K562 (cell line): ENCODE data around the gene ZBTB25. TPM values are rescaled to one million over a fixed set of nuclear protein-coding genes. Genes with fewer than 3 reads are reported as not detected.

Experiments
- ATAC-seq: fragments of 200-7000 bp; cut with Tn5 transposase; 3 replicates; pipeline ENCODE4 v1.9.1; 2020; ENCODE audit warnings: moderate library complexity
- BruUV-seq: library from RNA; stranded (reverse); fragments of 400-500 nt; replicated peaks from 2 replicates; lab custom pipeline; 2021; lab: Mats Ljungman, UMichigan
- CTCF ChIA-PET: fragments of 300-600 bp; formaldehyde crosslinking; extraction: SDS; loops from one replicate; lab custom pipeline; 2021; ENCODE audit warnings: low intra/inter-chr PET ratio; lab: Yijun Ruan, JAX
- POLR2A ChIA-PET: fragments of 300-600, 350-650 bp; sonication (Branson Sonifier 250); formaldehyde crosslinking; extraction: SDS; loops from one replicate; lab custom pipeline; 2021; ENCODE audit warnings: antibody characterized with exemption, inconsistent platforms; lab: Yijun Ruan, JAX
- DNase-seq, 4 experiments: peaks; one replicate each; pipeline versions ENCODE4 v3.0.0 to v3.0.0-alpha.2; 2011 to 2018; ENCODE audit warnings: low spot score in 3 of 4, mixed read lengths in 3 of 4; ENCODE audit errors: extremely low read depth in 1 of 4
- FAIRE-seq: peaks from 2 replicates; lab custom pipeline; 2011; peaks lifted over from hg19 to GRCh38; lab: Jason Lieb, UNC
- H2AFZ ChIP-seq: 2 replicates; pipeline ENCODE4 v1.6.0; 2011; ENCODE audit warnings: low read depth, low read length, control low read depth, inconsistent platforms
- H3K27ac ChIP-seq: fragments of 200-600 bp; 3 replicates; pipeline ENCODE4 v1.8.0; 2011; ENCODE audit warnings: low read depth, mild to moderate bottlenecking, control low read depth, inconsistent platforms, low read length, moderate library complexity, mixed read lengths; ENCODE audit errors: extremely low read depth
- H3K27me3 ChIP-seq, 2 experiments: fragments of 300-600 bp in 1 of 2; 2 replicates in 1 of 2; 3 replicates in 1 of 2; pipeline versions ENCODE4 v1.6.0 to v1.8.0; 2011; ENCODE audit warnings: inconsistent platforms in 2 of 2, low read length in 2 of 2, mild to moderate bottlenecking in 1 of 2, mixed read lengths in 1 of 2, moderate library complexity in 1 of 2; ENCODE audit not compliant: control insufficient read depth in 2 of 2, insufficient read depth in 2 of 2
- H3K36me3 ChIP-seq: fragments of 300-600 bp; 3 replicates; pipeline ENCODE4 v1.8.0; 2011; ENCODE audit warnings: mild to moderate bottlenecking, low read length, inconsistent platforms; ENCODE audit not compliant: control insufficient read depth, insufficient read depth
- H3K4me1 ChIP-seq, 2 experiments: fragments of 200-600 bp in 1 of 2; replicated peaks in 1 of 2; 2 replicates in 1 of 2; 3 replicates in 1 of 2; pipeline versions ENCODE4 v1.5.1 to v1.8.0; 2011; ENCODE audit warnings: inconsistent platforms in 2 of 2, low read length in 2 of 2, mild to moderate bottlenecking in 1 of 2, mixed read lengths in 1 of 2, moderate library complexity in 1 of 2; ENCODE audit not compliant: control insufficient read depth in 2 of 2, insufficient read depth in 2 of 2
- H3K4me2 ChIP-seq: 2 replicates; pipeline ENCODE4 v1.6.1; 2011; ENCODE audit warnings: low read length, control low read depth, inconsistent platforms, mixed read lengths; ENCODE audit not compliant: insufficient read depth
- H3K4me3 ChIP-seq: fragments of 200-600 bp; sonication (generic), shearing (Covaris generic); 2 replicates; pipeline ENCODE4 v1.5.1; 2016; ENCODE audit warnings: control low read depth, inconsistent platforms
- H3K79me2 ChIP-seq: fragments of 200-600 bp; 3 replicates; pipeline ENCODE4 v1.8.0; 2011; ENCODE audit warnings: low read length, inconsistent platforms; ENCODE audit not compliant: control insufficient read depth, insufficient read depth
- H3K9ac ChIP-seq, 2 experiments: 2 replicates each; pipeline versions ENCODE4 v1.6.0 to v1.6.1; 2011; ENCODE audit warnings: low read depth in 2 of 2, low read length in 2 of 2, control low read depth in 1 of 2, inconsistent platforms in 1 of 2, mild to moderate bottlenecking in 1 of 2, mixed read lengths in 1 of 2; ENCODE audit not compliant: insufficient read depth in 1 of 2
- H3K9me1 ChIP-seq: one replicate; pipeline ENCODE4 v1.6.0; 2011; ENCODE audit warnings: inconsistent platforms, mild to moderate bottlenecking, low read length, moderate library complexity; ENCODE audit not compliant: control insufficient read depth, insufficient read depth
- H3K9me3 ChIP-seq: replicated peaks from 2 replicates; pipeline ENCODE4 v1.5.1; 2011; ENCODE audit warnings: low read depth, low read length, inconsistent platforms; ENCODE audit not compliant: control insufficient read depth, insufficient read depth
- H4K20me1 ChIP-seq: replicated peaks from 2 replicates; pipeline ENCODE4 v1.6.1; 2011; ENCODE audit warnings: low read length, inconsistent platforms, mixed read lengths; ENCODE audit not compliant: control insufficient read depth, insufficient read depth
- CBFA2T2 ChIP-seq: fragments of 450-650 bp; conservative IDR thresholded peaks from 2 replicates; pipeline ENCODE4 v1.6.1; 2017; ENCODE audit warnings: mild to moderate bottlenecking
- ERF ChIP-seq: fragments of 450-650 bp; formaldehyde crosslinking; IDR thresholded peaks from 2 replicates; pipeline ENCODE4 v1.4.0; 2020; ENCODE audit warnings: mild to moderate bottlenecking, mixed read lengths
- ETS1 ChIP-seq: conservative IDR thresholded peaks from 2 replicates; pipeline ENCODE4 v1.6.1; 2011; ENCODE audit warnings: low read depth, mild to moderate bottlenecking, low read length; ENCODE audit not compliant: control insufficient read depth
- FOS ChIP-seq: IDR thresholded peaks from 3 replicates; pipeline ENCODE4 v1.6.1; 2011; ENCODE audit not compliant: insufficient read length; ENCODE audit errors: extremely low read depth
- HNRNPUL1 ChIP-seq: fragments of 200-400 bp; formaldehyde crosslinking; IDR thresholded peaks from 2 replicates; pipeline ENCODE4 v1.6.1; 2017; ENCODE audit warnings: low read length
- PCBP1 ChIP-seq: fragments of 200-400 bp; formaldehyde crosslinking; IDR thresholded peaks from 2 replicates; pipeline ENCODE4 v1.6.1; 2018; ENCODE audit warnings: mild to moderate bottlenecking, low read depth, low read length; ENCODE audit not compliant: poor library complexity, severe bottlenecking
- PRPF4 ChIP-seq: fragments of 200-400 bp; formaldehyde crosslinking; IDR thresholded peaks from one replicate; pipeline ENCODE4 v1.6.1; 2017; ENCODE audit warnings: low read length, low read depth, mild to moderate bottlenecking; ENCODE audit not compliant: insufficient read depth, poor library complexity, severe bottlenecking
- TAF9B ChIP-seq: fragments of 450-650 bp; IDR thresholded peaks from 2 replicates; pipeline ENCODE4 v1.6.1; 2018; ENCODE audit warnings: mild to moderate bottlenecking; ENCODE audit not compliant: partially characterized antibody
- THAP7 ChIP-seq: fragments of 250-450 bp; sonication (Bioruptor Pico); IDR thresholded peaks from 2 replicates; pipeline ENCODE4 v1.5.0; 2021
- ZBTB26 ChIP-seq: fragments of 450-650 bp; formaldehyde crosslinking; IDR thresholded peaks from 2 replicates; pipeline ENCODE4 v1.4.0; 2022; ENCODE audit warnings: missing genetic modification characterization
- ZNF3 ChIP-seq: fragments of 250-450 bp; sonication (Bioruptor Pico); IDR thresholded peaks from 2 replicates; pipeline ENCODE4 v1.5.0; 2021; ENCODE audit warnings: mild to moderate bottlenecking, moderate library complexity
- ZNF778 ChIP-seq: fragments of 450-650 bp; formaldehyde crosslinking; IDR thresholded peaks from 2 replicates; pipeline ENCODE4 v1.4.0; 2020; ENCODE audit warnings: mild to moderate bottlenecking, moderate library complexity
- WGBS: fragments of 100-300 bp; shearing (Covaris generic); methylation state at CpG from one replicate; pipeline ENCODE4 v1.1.6; 2016; ENCODE audit warnings: low coverage, mixed read lengths; ENCODE audit not compliant: insufficient coverage; ENCODE audit errors: missing lambda C conversion rate; 5-methylcytosine and 5-hydroxymethylcytosine counted together
- in situ Hi-C: fragments of 300-500 bp; cut with MboI; formaldehyde crosslinking; loops from 4 replicates; pipeline ENCODE4 v1.15.0; 2018; ENCODE audit warnings: inconsistent platforms, mixed read lengths
- intact Hi-C: fragments of 100-400 bp; cut with micrococcal nuclease; formaldehyde crosslinking; loops from 2 replicates; pipeline ENCODE4 v1.14.2; 2022
- polyA plus RNA-seq, 8 experiments: library from polyadenylated mRNA; depleted of rRNA in 4 of 8; stranded (reverse) in 5 of 8; unstranded in 3 of 8; fragments of >200 nt; fragmentation: Nextera tagmentation in 2 of 8; fragmentation: Illumina TruSeq in 1 of 8; extraction: Ambion mirVana in 2 of 8; extraction: Trizol in 1 of 8; gene quantifications; 2 replicates each; pipeline versions ENCODE4 v1.2.1 to v1.2.3, GENCODE V29; 2011 to 2014; ENCODE audit warnings: inconsistent platforms in 1 of 8, missing spikeins in 1 of 8
- total RNA-seq, 7 experiments: library from RNA; depleted of rRNA in 6 of 7; stranded (reverse); fragments of >200 nt in 6 of 7; fragmentation: Illumina TruSeq in 2 of 7; extraction: Trizol in 2 of 7; gene quantifications; 2 replicates each; pipeline versions ENCODE4 v1.2.1 to v1.2.3, GENCODE V29; 2011 to 2021; ENCODE audit warnings: low replicate concordance in 1 of 7
- TF ChIP-seq, protein P1 (sequence below), 2 experiments: fragments of 450-650 bp in 1 of 2; IDR thresholded peaks; 2 replicates each; pipeline ENCODE4 v1.6.1; 2011 to 2017; ENCODE audit warnings: low read depth in 2 of 2, antibody characterized with exemption in 1 of 2, borderline replicate concordance in 1 of 2, low read length in 1 of 2, mild to moderate bottlenecking in 1 of 2, mixed read lengths in 1 of 2; ENCODE audit not compliant: control insufficient read depth in 1 of 2

The ZBTB25 gene
- total and polyA plus RNA-seq, 9 of the 15 experiments (the other 6 are each of a cell fraction or from before 2014, with no cell fraction given) = 0.61 to 3.9 (median 2.3) TPM

- TF ChIP-seq THAP7 (CRISPR knock-in tag) = no peak
- TF ChIP-seq ZBTB26 (CRISPR knock-in tag) = no peak
- no peak for TF ChIP-seq ERF (CRISPR knock-in tag)
- TF ChIP-seq, all 486 proteins: peak for 51
Observed at GRCh38 chr14:64504310-64504896, 765 bp upstream of the ZBTB25 start, which contains the start of gene ZBTB1 (continued).

DNA sequence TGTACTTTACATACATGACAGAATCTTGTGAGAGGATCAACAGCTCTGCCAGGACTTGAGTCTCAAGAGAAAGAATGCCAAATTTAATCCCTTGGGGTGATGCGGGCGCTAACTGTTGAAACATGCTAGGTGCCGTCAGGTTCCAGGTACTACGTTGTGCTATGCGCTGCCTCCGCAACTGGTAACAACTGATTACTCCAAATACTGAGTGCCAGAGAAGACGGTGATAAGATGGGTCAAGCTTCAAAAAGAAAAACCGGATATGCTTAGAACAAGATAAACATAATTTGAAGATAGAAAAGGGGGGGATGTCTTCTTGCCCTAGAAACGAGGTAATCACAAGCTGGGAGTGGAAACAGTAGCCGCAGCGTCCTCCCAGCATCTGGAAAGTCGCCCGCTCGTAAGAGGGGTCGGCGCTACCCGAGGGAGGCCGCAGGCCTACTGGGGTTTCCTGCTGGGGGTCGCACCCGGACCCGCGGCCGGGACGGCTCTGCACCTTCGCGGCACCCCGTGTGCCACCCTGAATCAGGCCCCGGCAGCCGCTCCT is 678 bp downstream of the ZBTB25 start:
- intact Hi-C loops (no loop called here), in situ Hi-C loops (no loop called here)
- H3K79me2 ChIP-seq = peaks cover 41% of the 10 kb centered on the region
- DNase-seq (peak in 2 of 4 experiments; percentile 18 to 57), FAIRE-seq (peak; percentile 80), ATAC-seq (peak; percentile 0; the same call in 2 of the 3 replicates)
- peak overlapping the region; percentile 64 for H3K4me3 ChIP-seq
- peak overlapping the region; percentile 90 for H2AFZ ChIP-seq
- peak overlapping the region; percentile 85 to 89 for H3K9ac ChIP-seq
- CTCF ChIA-PET = no interaction called here
- no peaks in the 10 kb centered on the region for H3K9me1 ChIP-seq
- BruUV-seq = no TSS peak
- peak overlapping the region; percentile 91 for H3K27ac ChIP-seq
- H4K20me1 ChIP-seq = no peaks in the 10 kb centered on the region
- H3K4me1 ChIP-seq = peaks cover 25 to 34% of the 10 kb centered on the region in 2 experiments
- no peaks in the 10 kb centered on the region for H3K9me3 ChIP-seq
- peak overlapping the region; percentile 78 for H3K4me2 ChIP-seq
- POLR2A ChIA-PET = interaction anchor here (0.6 to 1.0 kb wide), 2 partner anchors 8 to 48 kb away, joined by 3 read pairs; no protein-coding TSS in a partner anchor
- H3K27me3 ChIP-seq = no peaks in the 10 kb centered on the region
- WGBS = 1% methylated on average over 23 of the region's 29 CpGs
- H3K36me3 ChIP-seq = no peaks in the 10 kb centered on the region; the same call in 2 of the 3 replicates
- TF ChIP-seq CBFA2T2 (peak; percentile 65), TAF9B (no peak), FOS (no peak), ZNF3 (CRISPR knock-in tag) (no peak), HNRNPUL1 (no peak), ETS1 (no peak), ZNF778 (no peak), PCBP1 (no peak), PRPF4 (no peak)
- TF ChIP-seq, protein P1, sequence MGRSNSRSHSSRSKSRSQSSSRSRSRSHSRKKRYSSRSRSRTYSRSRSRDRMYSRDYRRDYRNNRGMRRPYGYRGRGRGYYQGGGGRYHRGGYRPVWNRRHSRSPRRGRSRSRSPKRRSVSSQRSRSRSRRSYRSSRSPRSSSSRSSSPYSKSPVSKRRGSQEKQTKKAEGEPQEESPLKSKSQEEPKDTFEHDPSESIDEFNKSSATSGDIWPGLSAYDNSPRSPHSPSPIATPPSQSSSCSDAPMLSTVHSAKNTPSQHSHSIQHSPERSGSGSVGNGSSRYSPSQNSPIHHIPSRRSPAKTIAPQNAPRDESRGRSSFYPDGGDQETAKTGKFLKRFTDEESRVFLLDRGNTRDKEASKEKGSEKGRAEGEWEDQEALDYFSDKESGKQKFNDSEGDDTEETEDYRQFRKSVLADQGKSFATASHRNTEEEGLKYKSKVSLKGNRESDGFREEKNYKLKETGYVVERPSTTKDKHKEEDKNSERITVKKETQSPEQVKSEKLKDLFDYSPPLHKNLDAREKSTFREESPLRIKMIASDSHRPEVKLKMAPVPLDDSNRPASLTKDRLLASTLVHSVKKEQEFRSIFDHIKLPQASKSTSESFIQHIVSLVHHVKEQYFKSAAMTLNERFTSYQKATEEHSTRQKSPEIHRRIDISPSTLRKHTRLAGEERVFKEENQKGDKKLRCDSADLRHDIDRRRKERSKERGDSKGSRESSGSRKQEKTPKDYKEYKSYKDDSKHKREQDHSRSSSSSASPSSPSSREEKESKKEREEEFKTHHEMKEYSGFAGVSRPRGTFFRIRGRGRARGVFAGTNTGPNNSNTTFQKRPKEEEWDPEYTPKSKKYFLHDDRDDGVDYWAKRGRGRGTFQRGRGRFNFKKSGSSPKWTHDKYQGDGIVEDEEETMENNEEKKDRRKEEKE (IDR thresholded peaks at IDR 0.05; ENCODE audit: borderline replicate concordance in 1 of 2, control insufficient read depth in 1 of 2, low read depth in 2 of 2, low read length in 1 of 2) = no peak
